Vagina (tissue), 2 donors: ENCODE data around the gene RDH12. TPM values are rescaled to one million over a fixed set of nuclear protein-coding genes. Genes with fewer than 3 reads are reported as not detected.

ENCODE experiments used
- DNase-seq, 2 donors: peaks; one replicate each; pipeline ENCODE4 v3.0.0-alpha.2; 2017; ENCODE audit errors: extremely low spot score in 2 of 2
- H3K27ac ChIP-seq: fragments of 200-600 bp; sonication (generic); one replicate; pipeline ENCODE4 v1.5.1; 2019
- H3K27me3 ChIP-seq: fragments of 200-600 bp; sonication (generic); one replicate; pipeline ENCODE4 v1.5.1; 2019
- H3K36me3 ChIP-seq, 2 donors: fragments of 200-600 bp; sonication (generic); one replicate each; pipeline ENCODE4 v1.5.1; 2017 to 2019
- H3K4me1 ChIP-seq: fragments of 200-600 bp; sonication (generic); one replicate; pipeline ENCODE4 v1.5.1; 2019
- H3K4me3 ChIP-seq, 2 donors: fragments of 200-600 bp; sonication (generic); 1 replicate in 1 of 2; 2 replicates in 1 of 2; pipeline ENCODE4 v1.5.1; 2016 to 2019
- H3K9me3 ChIP-seq: fragments of 200-600 bp; sonication (generic); one replicate; pipeline ENCODE4 v1.5.1; 2019
- CTCF ChIP-seq, 3 experiments: fragments of 450-650 bp in 2 of 3; fragments of 200-600 bp in 1 of 3; sonication (generic) in 1 of 3; IDR thresholded peaks; one replicate each; pipeline ENCODE4 v1.5.1; 2017 to 2019; ENCODE audit warnings: antibody characterized with exemption in 3 of 3, mild to moderate bottlenecking in 2 of 3, moderate library complexity in 2 of 3
- POLR2A ChIP-seq, 2 donors: fragments of 450-650 bp; IDR thresholded peaks; one replicate each; pipeline ENCODE4 v1.6.1; 2017; ENCODE audit warnings: antibody characterized with exemption in 2 of 2, mild to moderate bottlenecking in 2 of 2, moderate library complexity in 2 of 2
- POLR2AphosphoS5 ChIP-seq, 2 donors: sonication (generic); formaldehyde crosslinking; IDR thresholded peaks; one replicate each; pipeline ENCODE4 v1.9.0; 2017; ENCODE audit warnings: antibody characterized with exemption in 2 of 2, mild to moderate bottlenecking in 2 of 2, low read depth in 1 of 2; ENCODE audit not compliant: insufficient read depth in 1 of 2
- intact Hi-C: fragments of 100-400 bp; cut with DNase I; formaldehyde crosslinking; loops from one replicate; pipeline ENCODE4 v1.15.1; 2023
- total RNA-seq: library from RNA; depleted of rRNA; stranded (reverse); fragments of >200 nt; gene quantifications from one replicate; pipeline ENCODE4 v1.2.3, GENCODE V29; 2016

RDH12 gene
- total RNA-seq, 1 donor from 2014 or later = 15.0 TPM

- H3K27me3 ChIP-seq = no peaks in the 10 kb centered on the region
- H3K4me3 ChIP-seq = no peak overlapping the region
- H3K27ac ChIP-seq = no peak overlapping the region
- TF ChIP-seq POLR2AphosphoS5 (IDR thresholded peaks at IDR 0.05; ENCODE audit: insufficient read depth in 1 of 2, low read depth in 1 of 2) = no peak
- TF ChIP-seq POLR2A (IDR thresholded peaks at IDR 0.05) = no peak
- TF ChIP-seq CTCF (IDR thresholded peaks at IDR 0.05) = no peak
- H3K9me3 ChIP-seq = no peaks in the 10 kb centered on the region
- intact Hi-C loops = no loop called here
- no peak for DNase-seq
- H3K4me1 ChIP-seq = no peaks in the 10 kb centered on the region
- H3K36me3 ChIP-seq = peaks cover 0 to 43% of the 10 kb centered on the region in 2 donors
Measured at GRCh38 chr14:67746927-67747326, 45.2 kb downstream of the RDH12 start.

GRCh38 chr14:67748312-67748711 lies 46.6 kb downstream of the RDH12 start:
- peaks cover 0 to 57% of the 10 kb centered on the region in 2 donors for H3K36me3 ChIP-seq
- H3K27me3 ChIP-seq = no peaks in the 10 kb centered on the region
- no peaks in the 10 kb centered on the region for H3K9me3 ChIP-seq
- no peak overlapping the region for H3K27ac ChIP-seq
- TF ChIP-seq POLR2A (IDR thresholded peaks at IDR 0.05) (no peak), POLR2AphosphoS5 (IDR thresholded peaks at IDR 0.05; ENCODE audit: insufficient read depth in 1 of 2, low read depth in 1 of 2) (no peak), CTCF (IDR thresholded peaks at IDR 0.05) (no peak)
- no peaks in the 10 kb centered on the region for H3K4me1 ChIP-seq
- no peak for DNase-seq
- intact Hi-C loops = no loop called here
- no peak overlapping the region for H3K4me3 ChIP-seq

GRCh38 chr14:67749341-67750084 lies 47.8 kb downstream of the RDH12 start:
- TF ChIP-seq POLR2A (IDR thresholded peaks at IDR 0.05) = no peak
- no peak for TF ChIP-seq POLR2AphosphoS5 (IDR thresholded peaks at IDR 0.05; ENCODE audit: insufficient read depth in 1 of 2, low read depth in 1 of 2)
- TF ChIP-seq CTCF (IDR thresholded peaks at IDR 0.05) = no peak
- Histone ChIP-seq H3K4me1 (no peaks in the 10 kb centered on the region), H3K4me3 (no peak overlapping the region), H3K36me3 (peaks cover 0 to 69% of the 10 kb centered on the region in 2 donors), H3K27ac (no peak overlapping the region), H3K27me3 (no peaks in the 10 kb centered on the region), H3K9me3 (no peaks in the 10 kb centered on the region)
- DNase-seq = no peak
- intact Hi-C loops = no loop called here

GRCh38 chr14:67756496-67756895 lies 54.8 kb downstream of the RDH12 start:
- Histone ChIP-seq H3K36me3 (peaks cover 0 to 55% of the 10 kb centered on the region in 2 donors), H3K4me1 (no peaks in the 10 kb centered on the region), H3K9me3 (no peaks in the 10 kb centered on the region), H3K27ac (no peak overlapping the region), H3K27me3 (no peaks in the 10 kb centered on the region), H3K4me3 (no peak overlapping the region)
- DNase-seq = no peak
- intact Hi-C loops = no loop called here
- TF ChIP-seq CTCF (IDR thresholded peaks at IDR 0.05) (no peak), POLR2A (IDR thresholded peaks at IDR 0.05) (no peak), POLR2AphosphoS5 (IDR thresholded peaks at IDR 0.05; ENCODE audit: insufficient read depth in 1 of 2, low read depth in 1 of 2) (no peak)

- DNase-seq = no peak
- H3K9me3 ChIP-seq = no peaks in the 10 kb centered on the region
- no peaks in the 10 kb centered on the region for H3K27me3 ChIP-seq
- H3K4me1 ChIP-seq = no peaks in the 10 kb centered on the region
- H3K36me3 ChIP-seq = peaks cover 0 to 53% of the 10 kb centered on the region in 2 donors
- H3K27ac ChIP-seq = no peak overlapping the region
- intact Hi-C loops = no loop called here
- TF ChIP-seq POLR2AphosphoS5 (IDR thresholded peaks at IDR 0.05; ENCODE audit: insufficient read depth in 1 of 2, low read depth in 1 of 2) (no peak), POLR2A (IDR thresholded peaks at IDR 0.05) (no peak), CTCF (IDR thresholded peaks at IDR 0.05) (no peak)
- H3K4me3 ChIP-seq = no peak overlapping the region
Measured at GRCh38 chr14:67757175-67757574, 55.5 kb downstream of the RDH12 start.
